ENCODE results near the gene PTPRD.

The PTPRD gene

GRCh38 chr9:8346296-8346695 lies 2266.5 kb downstream of the PTPRD start:
- no peak overlapping the region for H3K14ac ChIP-seq (ENCODE audit: low read length)
- H3K4me3 ChIP-seq (ENCODE audit: low read depth, low read length), result no peak overlapping the region
- no peak overlapping the region for H3K4me2 ChIP-seq (ENCODE audit: low read length)
- H4K8ac ChIP-seq (ENCODE audit: low read depth, low read length), result no peak overlapping the region
- no peak overlapping the region for H3K18ac ChIP-seq (ENCODE audit: low read length)
- no peaks in the 10 kb centered on the region for H3K27me3 ChIP-seq (ENCODE audit: insufficient read depth, low read length)
- H3K4me1 ChIP-seq (ENCODE audit: control insufficient read depth in 1 of 2, insufficient read depth in 2 of 2, low read length in 2 of 2), result no peaks in the 10 kb centered on the region
- no peak overlapping the region for H2BK12ac ChIP-seq (ENCODE audit: low read length)
- no peak overlapping the region for H4K12ac ChIP-seq (ENCODE audit: low read depth, low read length)
- no peak overlapping the region for H3K27ac ChIP-seq (ENCODE audit: low read depth, low read length)
- no peak overlapping the region for H2BK5ac ChIP-seq (ENCODE audit: low read depth, low read length, poor library complexity)
- H2BK120ac ChIP-seq (ENCODE audit: insufficient read depth, low read length, poor library complexity), result no peak overlapping the region
- no peak overlapping the region for H3K23ac ChIP-seq (ENCODE audit: low read length)
- H3K79me2 ChIP-seq (ENCODE audit: control insufficient read depth, insufficient read depth, low read length, poor library complexity), result no peaks in the 10 kb centered on the region
- no CpG with 5 or more reads among the region's 4 CpGs for WGBS (ENCODE audit: extremely low coverage, insufficient coverage, insufficient read length)
- peaks cover 0 to 2% of the 10 kb centered on the region in 2 experiments for H3K36me3 ChIP-seq (ENCODE audit: control insufficient read depth in 1 of 2, insufficient read depth in 2 of 2, low read length in 2 of 2)
- H3K9ac ChIP-seq (ENCODE audit: low read length), result no peak overlapping the region
- H4K91ac ChIP-seq (ENCODE audit: low read depth, low read length), result no peak overlapping the region
- H3K79me1 ChIP-seq (ENCODE audit: low read length), result no peaks in the 10 kb centered on the region
- H3K4ac ChIP-seq (ENCODE audit: low read depth, low read length), result no peak overlapping the region
- no peak for DNase-seq
- H2AK5ac ChIP-seq (ENCODE audit: low read length), result no peak overlapping the region
- H2AFZ ChIP-seq (ENCODE audit: insufficient read depth, low read length, poor library complexity), result no peak overlapping the region
- H3K9me3 ChIP-seq (ENCODE audit: insufficient read depth, low read depth, low read length), result no peaks in the 10 kb centered on the region

GRCh38 chr9:8338767-8339510 lies 2273.9 kb downstream of the PTPRD start:
- Histone ChIP-seq H3K4me1 (ENCODE audit: control insufficient read depth in 1 of 2, insufficient read depth in 2 of 2, low read length in 2 of 2) (no peaks in the 10 kb centered on the region), H3K14ac (ENCODE audit: low read length) (no peak overlapping the region), H3K4me2 (ENCODE audit: low read length) (no peak overlapping the region), H2AK5ac (ENCODE audit: low read length) (no peak overlapping the region), H4K12ac (ENCODE audit: low read depth, low read length) (no peak overlapping the region), H3K79me1 (ENCODE audit: low read length) (no peaks in the 10 kb centered on the region), H3K36me3 (ENCODE audit: control insufficient read depth in 1 of 2, insufficient read depth in 2 of 2, low read length in 2 of 2) (peaks cover 2% of the 10 kb centered on the region in 2 experiments), H3K18ac (ENCODE audit: low read length) (no peak overlapping the region), H2BK5ac (ENCODE audit: low read depth, low read length, poor library complexity) (no peak overlapping the region), H3K23ac (ENCODE audit: low read length) (no peak overlapping the region), H3K4me3 (ENCODE audit: low read depth, low read length) (no peak overlapping the region), H3K27me3 (ENCODE audit: insufficient read depth, low read length) (no peaks in the 10 kb centered on the region), H3K9me3 (ENCODE audit: insufficient read depth, low read depth, low read length) (no peaks in the 10 kb centered on the region), H2BK12ac (ENCODE audit: low read length) (no peak overlapping the region), H3K27ac (ENCODE audit: low read depth, low read length) (no peak overlapping the region), H4K8ac (ENCODE audit: low read depth, low read length) (no peak overlapping the region), H3K4ac (ENCODE audit: low read depth, low read length) (no peak overlapping the region), H2BK120ac (ENCODE audit: insufficient read depth, low read length, poor library complexity) (no peak overlapping the region), H4K91ac (ENCODE audit: low read depth, low read length) (no peak overlapping the region), H2AFZ (ENCODE audit: insufficient read depth, low read length, poor library complexity) (no peak overlapping the region), H3K9ac (ENCODE audit: low read length) (no peak overlapping the region), H3K79me2 (ENCODE audit: control insufficient read depth, insufficient read depth, low read length, poor library complexity) (no peaks in the 10 kb centered on the region)
- DNase-seq, result no peak
- no CpG with 5 or more reads among the region's 5 CpGs for WGBS (ENCODE audit: extremely low coverage, insufficient coverage, insufficient read length)

DNA sequence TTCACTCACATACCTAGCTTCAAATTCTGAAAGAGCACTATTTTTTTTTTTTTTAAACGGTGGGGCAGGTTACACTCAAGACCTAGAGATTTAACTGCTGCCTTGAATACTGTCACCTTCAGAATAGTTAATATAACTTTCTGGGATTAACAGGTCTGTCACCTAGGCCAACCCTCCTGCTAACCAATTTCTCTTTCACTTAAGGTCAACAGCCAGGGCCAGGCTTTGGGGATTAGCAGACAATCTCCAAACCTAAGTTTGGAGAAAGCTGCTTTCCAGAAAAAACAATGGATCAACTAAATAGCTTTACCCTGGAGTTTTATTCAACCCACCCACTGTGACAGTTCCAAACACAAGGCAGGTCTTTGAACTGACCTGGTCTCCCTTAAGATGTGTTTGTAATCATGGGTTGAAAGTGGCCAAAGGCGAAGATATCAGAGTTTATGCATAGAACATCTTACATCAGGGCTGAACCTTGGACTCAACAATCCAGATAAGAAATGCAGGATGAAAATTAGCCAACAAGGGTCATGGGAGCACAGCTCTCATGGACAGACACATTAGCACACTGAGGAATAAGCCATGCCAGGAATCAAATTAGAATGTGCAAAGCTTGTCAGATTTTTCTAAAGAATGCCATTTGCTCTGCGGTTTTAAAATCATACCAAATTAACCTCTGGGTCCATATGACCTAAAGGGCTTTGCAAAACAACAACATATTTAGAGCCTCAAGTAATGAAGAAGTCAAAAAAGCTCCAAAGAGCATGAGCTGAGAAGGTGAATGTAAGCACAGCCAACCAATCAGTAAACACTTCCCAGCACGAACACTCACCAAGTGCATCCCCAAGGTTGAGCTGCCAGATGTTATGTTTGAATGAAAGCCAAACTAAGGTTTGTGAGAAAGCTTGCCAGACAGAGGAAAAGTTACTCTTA lies 2274.7 kb downstream of the PTPRD start:
- no peak overlapping the region for H4K91ac ChIP-seq (ENCODE audit: low read depth, low read length)
- H3K79me1 ChIP-seq (ENCODE audit: low read length), result no peaks in the 10 kb centered on the region
- H3K9ac ChIP-seq (ENCODE audit: low read length), result no peak overlapping the region
- H3K14ac ChIP-seq (ENCODE audit: low read length), result no peak overlapping the region
- no peaks in the 10 kb centered on the region for H3K4me1 ChIP-seq (ENCODE audit: control insufficient read depth in 1 of 2, insufficient read depth in 2 of 2, low read length in 2 of 2)
- WGBS (ENCODE audit: extremely low coverage, insufficient coverage, insufficient read length), result no CpG with 5 or more reads among the region's 4 CpGs
- peaks cover 2% of the 10 kb centered on the region in 2 experiments for H3K36me3 ChIP-seq (ENCODE audit: control insufficient read depth in 1 of 2, insufficient read depth in 2 of 2, low read length in 2 of 2)
- H3K4ac ChIP-seq (ENCODE audit: low read depth, low read length), result no peak overlapping the region
- H2AK5ac ChIP-seq (ENCODE audit: low read length), result no peak overlapping the region
- no peak overlapping the region for H3K27ac ChIP-seq (ENCODE audit: low read depth, low read length)
- no peak overlapping the region for H2BK12ac ChIP-seq (ENCODE audit: low read length)
- no peak overlapping the region for H3K23ac ChIP-seq (ENCODE audit: low read length)
- no peak overlapping the region for H2AFZ ChIP-seq (ENCODE audit: insufficient read depth, low read length, poor library complexity)
- H3K18ac ChIP-seq (ENCODE audit: low read length), result no peak overlapping the region
- no peak for DNase-seq
- no peaks in the 10 kb centered on the region for H3K79me2 ChIP-seq (ENCODE audit: control insufficient read depth, insufficient read depth, low read length, poor library complexity)
- no peaks in the 10 kb centered on the region for H3K27me3 ChIP-seq (ENCODE audit: insufficient read depth, low read length)
- H2BK5ac ChIP-seq (ENCODE audit: low read depth, low read length, poor library complexity), result no peak overlapping the region
- no peak overlapping the region for H3K4me3 ChIP-seq (ENCODE audit: low read depth, low read length)
- no peaks in the 10 kb centered on the region for H3K9me3 ChIP-seq (ENCODE audit: insufficient read depth, low read depth, low read length)
- no peak overlapping the region for H2BK120ac ChIP-seq (ENCODE audit: insufficient read depth, low read length, poor library complexity)
- H4K8ac ChIP-seq (ENCODE audit: low read depth, low read length), result no peak overlapping the region
- no peak overlapping the region for H3K4me2 ChIP-seq (ENCODE audit: low read length)
- no peak overlapping the region for H4K12ac ChIP-seq (ENCODE audit: low read depth, low read length)

DNA sequence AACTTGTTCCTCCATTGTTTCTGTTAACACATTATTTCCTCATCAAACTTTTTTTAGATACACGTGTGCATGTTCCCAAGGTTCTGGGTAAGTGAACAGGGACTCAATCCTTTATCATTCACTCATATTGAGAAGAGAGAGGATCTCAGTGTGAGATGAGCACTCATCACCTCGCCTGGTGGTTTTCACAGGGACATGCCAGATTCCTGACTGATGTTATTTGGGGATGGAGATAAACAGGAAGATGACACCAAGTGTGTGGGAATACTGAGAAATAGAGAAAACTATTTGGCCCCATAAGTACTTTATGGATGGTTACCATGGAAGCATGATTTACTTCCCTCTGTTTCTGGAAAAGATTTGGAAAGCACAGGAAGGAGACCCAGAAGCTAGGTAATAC lies 2279.9 kb downstream of the PTPRD start:
- Histone ChIP-seq H3K4me2 (ENCODE audit: low read length) (no peak overlapping the region), H3K4me1 (ENCODE audit: control insufficient read depth in 1 of 2, insufficient read depth in 2 of 2, low read length in 2 of 2) (no peaks in the 10 kb centered on the region), H2AK5ac (ENCODE audit: low read length) (no peak overlapping the region), H3K79me2 (ENCODE audit: control insufficient read depth, insufficient read depth, low read length, poor library complexity) (no peaks in the 10 kb centered on the region), H3K27me3 (ENCODE audit: insufficient read depth, low read length) (no peaks in the 10 kb centered on the region), H2BK120ac (ENCODE audit: insufficient read depth, low read length, poor library complexity) (no peak overlapping the region), H3K79me1 (ENCODE audit: low read length) (no peaks in the 10 kb centered on the region), H3K27ac (ENCODE audit: low read depth, low read length) (no peak overlapping the region), H3K23ac (ENCODE audit: low read length) (no peak overlapping the region), H3K36me3 (ENCODE audit: control insufficient read depth in 1 of 2, insufficient read depth in 2 of 2, low read length in 2 of 2) (peaks cover 3 to 5% of the 10 kb centered on the region in 2 experiments), H3K4me3 (ENCODE audit: low read depth, low read length) (no peak overlapping the region), H3K9ac (ENCODE audit: low read length) (no peak overlapping the region), H3K4ac (ENCODE audit: low read depth, low read length) (no peak overlapping the region), H3K9me3 (ENCODE audit: insufficient read depth, low read depth, low read length) (no peaks in the 10 kb centered on the region), H4K12ac (ENCODE audit: low read depth, low read length) (no peak overlapping the region), H2AFZ (ENCODE audit: insufficient read depth, low read length, poor library complexity) (no peak overlapping the region), H4K91ac (ENCODE audit: low read depth, low read length) (no peak overlapping the region), H2BK5ac (ENCODE audit: low read depth, low read length, poor library complexity) (no peak overlapping the region), H3K18ac (ENCODE audit: low read length) (no peak overlapping the region), H2BK12ac (ENCODE audit: low read length) (no peak overlapping the region), H4K8ac (ENCODE audit: low read depth, low read length) (no peak overlapping the region), H3K14ac (ENCODE audit: low read length) (no peak overlapping the region)
- WGBS (ENCODE audit: extremely low coverage, insufficient coverage, insufficient read length), result no CpG with 5 or more reads among the region's 2 CpGs
- DNase-seq, result no peak
